HG03342 (cell line): ENCODE results near the gene PLGRKT.
A peak's percentile ranks its signal among the peaks of the same experiment; 100 is the strongest.
"Not testable (repeated sequence)": the region's sequence is repeated elsewhere in the genome, so short reads cannot be mapped to it uniquely, and the experiment has no call there.

Source experiments
- ATAC-seq: cut with Tn5 transposase; IDR thresholded peaks from one replicate; pipeline ENCODE4 v1.9.1; 2021; ENCODE audit warnings: mild to moderate bottlenecking, moderate library complexity; ENCODE audit not compliant: unreplicated experiment

The PLGRKT gene

GRCh38 chr9:5437254-5438216 is at the start of gene PLGRKT:
Gene PLGRKT (minus strand): TSS chr9:5437925. CDS start chr9:5431977, 5,948 bp downstream.
- ATAC-seq = peak; percentile 78

- no peak for ATAC-seq
Measured at GRCh38 chr9:5486988-5487387, 49.3 kb upstream of the PLGRKT start.

DNA sequence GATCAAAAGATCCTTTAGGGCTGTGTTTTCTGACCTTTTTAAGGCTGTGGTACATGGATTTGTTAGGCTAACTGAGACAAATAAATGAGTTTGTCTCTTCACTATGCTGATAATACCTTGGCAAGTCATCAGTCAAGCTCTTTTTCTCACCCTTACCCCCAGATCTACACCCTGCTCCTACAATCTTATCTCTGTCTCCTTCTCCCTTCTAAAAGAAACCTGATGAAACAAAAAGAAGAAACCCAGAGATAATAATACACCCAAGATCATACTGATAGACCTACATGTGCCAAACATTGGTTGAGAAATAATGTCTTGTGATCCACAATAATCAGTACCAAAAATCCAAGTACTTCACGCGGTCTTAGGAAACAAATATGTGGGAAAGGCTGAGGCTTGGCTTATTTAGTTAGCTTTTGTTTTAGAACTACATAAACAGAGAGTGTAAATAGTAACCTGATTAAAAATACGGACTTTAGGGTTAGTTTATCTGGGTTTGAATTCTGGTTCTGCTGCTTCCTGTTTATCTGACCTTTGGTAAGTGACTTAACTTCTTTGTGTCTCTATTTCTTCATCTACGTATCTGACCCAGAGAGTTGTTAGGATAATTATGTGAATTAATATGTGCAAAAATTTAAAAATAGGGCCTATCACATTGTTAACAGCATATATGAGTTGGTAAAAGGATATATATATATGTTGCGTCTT is 47.8 kb upstream of the PLGRKT start:
- no peak for ATAC-seq

DNA sequence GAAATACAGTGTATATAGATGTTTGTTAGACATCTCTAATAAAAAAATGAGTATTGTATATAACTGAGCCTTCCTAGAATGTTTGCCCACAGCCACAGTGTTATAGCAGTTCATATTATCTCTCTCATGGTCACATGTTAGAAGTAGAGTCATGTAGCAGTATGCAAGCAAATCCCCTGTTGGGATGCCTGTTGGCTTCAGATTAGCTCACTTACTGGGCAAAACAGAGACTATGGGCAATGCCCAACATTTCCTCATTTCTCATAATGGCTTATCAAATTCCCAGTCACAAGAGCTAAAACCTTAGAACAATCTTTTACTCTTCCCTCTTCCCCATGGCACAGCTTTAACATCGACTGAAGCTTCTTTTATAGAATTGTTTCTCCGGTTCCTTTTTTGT is 45.6 kb upstream of the PLGRKT start:
- ATAC-seq = no peak

DNA sequence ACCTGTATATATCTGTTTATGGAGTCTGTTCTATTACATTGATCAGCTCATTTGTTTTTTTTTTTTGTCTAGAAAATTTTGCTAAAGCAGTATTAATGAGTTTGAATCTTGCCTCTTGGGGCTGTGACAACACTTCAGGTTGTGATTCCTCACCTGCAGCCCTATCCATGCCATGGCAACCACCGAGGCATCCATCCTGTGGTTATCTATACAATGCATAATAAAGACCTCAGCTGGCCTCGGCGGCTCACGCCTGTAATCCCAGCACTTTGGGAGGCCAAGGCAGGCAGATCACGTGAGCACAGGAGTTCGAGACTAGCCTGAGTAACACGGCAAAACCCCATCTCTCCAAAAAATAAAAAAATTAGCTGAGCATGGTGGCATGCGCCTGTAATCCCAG is 44.5 kb upstream of the PLGRKT start:
- no peak for ATAC-seq

GRCh38 chr9:5481322-5482040 is 43.8 kb upstream of the PLGRKT start:
- no peak for ATAC-seq

DNA sequence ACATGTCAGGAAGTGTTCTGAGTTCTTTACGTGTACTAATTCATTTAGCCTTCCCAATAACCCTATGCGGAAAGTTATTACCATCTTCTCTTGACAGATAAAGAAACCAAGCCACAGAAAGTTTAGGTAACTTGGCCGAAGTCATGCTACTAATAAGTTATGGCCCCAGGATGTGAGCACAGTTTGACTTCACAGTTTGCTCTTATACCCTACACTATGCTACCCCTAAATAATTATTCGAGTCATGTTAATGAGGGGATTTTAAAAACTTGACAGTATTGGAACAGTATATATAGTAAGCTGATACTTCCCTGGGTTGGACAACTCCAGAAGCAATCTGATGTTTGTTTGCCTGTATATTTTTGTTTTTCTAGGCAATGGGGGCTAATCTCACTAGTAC is 43.2 kb upstream of the PLGRKT start:
- no peak for ATAC-seq

- ATAC-seq = peak; percentile 66
Measured at GRCh38 chr9:5479994-5480694, 42.4 kb upstream of the PLGRKT start.

GRCh38 chr9:5478206-5478605 is 40.5 kb upstream of the PLGRKT start:
- ATAC-seq = no peak

DNA sequence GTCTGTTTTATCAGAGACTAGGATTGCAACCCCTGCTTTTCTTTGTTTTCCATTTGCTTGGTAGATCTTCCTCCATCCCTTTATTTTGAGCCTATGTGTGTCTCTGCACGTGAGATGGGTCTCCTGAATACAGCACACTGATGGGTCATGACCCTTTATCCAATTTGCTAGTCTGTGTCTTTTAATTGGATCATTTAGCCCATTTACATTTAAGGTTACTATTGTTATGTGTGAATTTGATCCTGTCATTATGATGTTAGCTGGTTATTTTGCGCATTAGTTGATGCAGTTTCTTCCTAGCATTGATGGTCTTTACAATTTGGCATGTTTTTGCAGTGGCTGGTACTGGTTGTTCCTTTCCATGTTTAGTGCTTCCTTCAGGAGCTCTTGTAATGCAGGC is 37.9 kb upstream of the PLGRKT start:
- not testable (repeated sequence) for ATAC-seq

DNA sequence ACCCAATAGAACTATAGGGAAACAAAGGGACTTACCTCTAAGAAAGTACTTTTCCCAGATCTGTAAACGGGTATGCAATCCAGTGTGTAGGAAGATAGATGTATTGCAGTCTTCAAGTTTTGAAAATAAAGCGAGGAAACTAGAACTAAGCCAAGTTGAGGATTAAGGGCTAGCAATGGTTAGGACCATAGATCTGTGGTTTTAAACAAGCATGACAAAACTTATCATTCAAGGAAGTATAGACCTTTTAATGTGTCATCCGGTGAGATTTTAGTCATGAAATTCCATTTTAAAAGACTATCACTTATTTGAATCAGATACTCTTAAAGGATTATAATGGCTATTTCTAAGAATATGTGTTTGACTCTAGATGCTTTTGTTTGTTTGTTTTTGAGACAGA is 33.1 kb upstream of the PLGRKT start:
- ATAC-seq = no peak

DNA sequence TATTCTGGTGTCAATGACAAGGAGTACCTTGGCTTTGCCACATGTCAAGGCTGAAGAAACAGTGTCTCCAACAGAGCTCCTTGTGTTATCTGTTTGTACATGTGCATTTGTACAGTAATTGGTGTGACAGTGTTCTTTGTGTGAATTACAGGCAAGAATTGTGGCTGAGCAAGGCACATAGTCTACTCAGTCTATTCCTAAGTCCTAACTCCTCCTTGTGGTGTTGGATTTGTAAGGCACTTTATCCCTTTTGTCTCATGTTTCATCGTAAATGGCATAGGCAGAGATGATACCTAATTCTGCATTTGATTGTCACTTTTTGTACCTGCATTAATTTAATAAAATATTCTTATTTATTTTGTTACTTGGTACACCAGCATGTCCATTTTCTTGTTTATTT is 32.4 kb upstream of the PLGRKT start:
- no peak for ATAC-seq

DNA sequence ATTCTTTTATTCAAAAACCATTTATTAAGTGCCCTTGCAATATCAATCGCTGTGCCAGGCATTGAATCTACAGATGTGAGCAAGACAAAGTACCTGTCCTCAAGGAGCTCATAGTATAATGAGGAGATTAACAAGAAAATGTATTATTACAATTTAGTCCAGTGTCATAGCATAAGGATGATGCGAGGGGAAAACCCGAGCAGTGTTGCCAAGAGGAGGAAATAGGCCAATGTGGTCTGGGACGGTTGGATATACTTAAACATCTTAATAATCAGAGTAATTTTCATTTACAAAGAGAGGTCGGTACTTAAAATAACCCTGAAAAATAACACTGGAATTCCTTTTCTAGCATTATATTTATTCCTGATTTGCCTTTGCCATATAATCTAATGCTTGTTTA is 31.1 kb upstream of the PLGRKT start:
- ATAC-seq = no peak

DNA sequence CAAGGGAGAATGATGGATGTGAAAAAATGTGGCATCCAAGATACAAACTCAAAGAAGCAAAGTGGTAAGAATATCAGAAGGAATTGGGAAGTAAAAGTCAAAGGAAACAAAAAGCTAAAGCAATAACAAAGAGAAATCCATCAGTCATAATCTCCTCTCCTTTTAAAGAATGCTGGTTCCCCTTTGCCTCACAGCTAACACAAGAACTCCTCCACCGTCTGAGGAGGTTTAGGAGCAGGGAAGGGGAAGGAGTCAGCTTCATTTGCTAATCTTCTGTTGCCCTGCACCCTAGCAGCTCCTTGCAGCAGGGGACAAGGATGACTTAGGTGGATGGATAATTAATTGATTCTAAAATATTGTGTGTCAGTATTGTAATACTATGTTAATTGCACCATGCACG is 29.0 kb upstream of the PLGRKT start:
- ATAC-seq = no peak

GRCh38 chr9:5466005-5466404 is 28.3 kb upstream of the PLGRKT start:
- ATAC-seq = no peak

DNA sequence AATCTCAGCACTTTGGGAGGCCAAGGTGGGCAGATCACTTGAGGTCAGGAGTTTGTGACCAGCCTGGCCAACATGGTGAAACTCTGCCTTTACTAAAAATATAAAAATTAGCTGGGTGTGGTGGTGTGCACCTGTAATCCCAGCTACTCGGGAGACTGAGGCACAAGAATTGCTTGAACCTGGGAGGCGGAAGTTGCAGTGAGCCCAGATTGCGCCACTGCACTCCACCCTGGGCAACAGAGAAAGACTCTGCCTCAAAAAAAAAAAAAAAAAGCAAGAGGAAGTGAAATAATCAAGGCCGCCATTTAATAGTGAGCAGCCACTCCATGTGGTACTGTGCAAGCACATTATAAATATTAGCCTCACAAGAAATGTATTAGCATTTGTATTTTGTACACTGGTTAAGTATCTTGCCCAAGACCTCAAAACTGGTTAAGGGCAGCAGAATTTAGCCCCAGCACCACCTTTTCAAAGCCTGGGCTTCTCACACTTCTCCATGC is 27.2 kb upstream of the PLGRKT start:
- not testable (repeated sequence) for ATAC-seq

DNA sequence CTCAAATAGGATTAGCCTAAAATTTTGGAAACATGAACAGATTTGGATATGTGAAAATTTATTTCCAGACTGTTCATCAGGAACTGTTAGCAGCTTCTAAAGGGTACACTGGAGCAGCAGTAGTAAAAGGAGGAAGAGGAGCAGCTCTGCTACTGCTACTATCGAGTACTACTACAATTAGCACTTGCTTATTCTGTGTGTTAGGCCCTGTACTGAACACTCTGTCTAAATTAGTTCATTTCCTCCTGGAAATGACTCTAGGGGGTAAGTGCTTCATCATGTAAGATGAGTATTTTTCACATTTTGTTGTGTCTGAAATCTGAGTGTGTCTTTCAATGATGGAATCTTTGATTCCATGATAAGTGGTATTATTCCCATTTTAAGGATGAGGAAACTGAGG is 22.4 kb upstream of the PLGRKT start:
- ATAC-seq = no peak

GRCh38 chr9:5459289-5459829 is 21.6 kb upstream of the PLGRKT start:
- no peak for ATAC-seq

DNA sequence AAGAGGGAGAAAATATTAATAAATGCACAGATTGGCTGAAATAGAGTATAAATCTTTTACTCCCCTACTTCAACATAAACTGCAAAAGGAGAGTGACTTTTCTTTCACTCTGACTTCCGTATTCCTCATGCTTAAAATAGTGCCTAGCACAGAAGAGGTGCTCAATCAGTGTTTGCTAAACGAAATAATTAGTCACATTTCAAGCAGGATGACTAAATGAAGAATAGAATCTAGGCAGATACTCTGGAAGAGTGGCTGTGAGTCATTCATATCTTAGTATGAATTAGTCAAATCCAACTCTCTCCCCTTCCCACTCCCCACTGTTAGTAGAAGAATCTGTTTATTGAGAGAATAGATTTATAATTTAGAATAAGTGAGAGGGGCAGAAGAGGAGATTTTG is 17.5 kb upstream of the PLGRKT start:
- ATAC-seq = peak; percentile 23

DNA sequence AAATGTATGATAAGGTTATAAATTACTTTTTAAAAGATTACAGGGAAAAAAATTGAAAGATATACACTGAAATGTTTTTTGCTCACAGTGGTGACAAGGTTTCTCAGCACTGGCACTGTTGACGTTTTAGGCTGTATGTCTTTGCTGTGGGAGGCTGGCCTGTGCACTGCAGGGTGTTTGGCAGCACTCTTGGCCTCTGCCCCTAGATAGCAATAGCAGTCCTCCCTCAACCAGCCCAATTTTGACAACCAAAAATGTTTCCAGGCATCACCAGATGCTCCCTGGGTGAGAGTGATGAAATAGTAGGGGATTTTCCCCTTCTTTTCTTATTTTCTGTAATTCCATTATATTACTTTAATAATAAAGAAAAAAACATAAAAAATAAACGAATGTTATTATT is 15.9 kb upstream of the PLGRKT start:
- no peak for ATAC-seq
